Neuron (in vitro differentiated cells): ENCODE data around the gene MYH11.

Experiments
- H2AFZ ChIP-seq: one replicate; pipeline ENCODE4 v1.6.1; 2013; ENCODE audit warnings: low read depth, mild to moderate bottlenecking, inconsistent platforms, low read length, moderate library complexity
- H3K27me3 ChIP-seq: one replicate; pipeline ENCODE4 v1.6.1; 2013; ENCODE audit warnings: low read length; ENCODE audit not compliant: insufficient read depth
- H3K36me3 ChIP-seq: one replicate; pipeline ENCODE4 v1.6.1; 2013; ENCODE audit warnings: low read length; ENCODE audit not compliant: insufficient read depth
- H3K4me1 ChIP-seq: one replicate; pipeline ENCODE4 v1.6.1; 2013; ENCODE audit warnings: low read length; ENCODE audit not compliant: insufficient read depth
- H3K4me3 ChIP-seq: 2 replicates; pipeline ENCODE4 v1.5.1; 2013; ENCODE audit warnings: mild to moderate bottlenecking, low read length, moderate library complexity
- H3K9me3 ChIP-seq: one replicate; pipeline ENCODE4 v1.6.1; 2013; ENCODE audit warnings: low read length

Gene MYH11

DNA sequence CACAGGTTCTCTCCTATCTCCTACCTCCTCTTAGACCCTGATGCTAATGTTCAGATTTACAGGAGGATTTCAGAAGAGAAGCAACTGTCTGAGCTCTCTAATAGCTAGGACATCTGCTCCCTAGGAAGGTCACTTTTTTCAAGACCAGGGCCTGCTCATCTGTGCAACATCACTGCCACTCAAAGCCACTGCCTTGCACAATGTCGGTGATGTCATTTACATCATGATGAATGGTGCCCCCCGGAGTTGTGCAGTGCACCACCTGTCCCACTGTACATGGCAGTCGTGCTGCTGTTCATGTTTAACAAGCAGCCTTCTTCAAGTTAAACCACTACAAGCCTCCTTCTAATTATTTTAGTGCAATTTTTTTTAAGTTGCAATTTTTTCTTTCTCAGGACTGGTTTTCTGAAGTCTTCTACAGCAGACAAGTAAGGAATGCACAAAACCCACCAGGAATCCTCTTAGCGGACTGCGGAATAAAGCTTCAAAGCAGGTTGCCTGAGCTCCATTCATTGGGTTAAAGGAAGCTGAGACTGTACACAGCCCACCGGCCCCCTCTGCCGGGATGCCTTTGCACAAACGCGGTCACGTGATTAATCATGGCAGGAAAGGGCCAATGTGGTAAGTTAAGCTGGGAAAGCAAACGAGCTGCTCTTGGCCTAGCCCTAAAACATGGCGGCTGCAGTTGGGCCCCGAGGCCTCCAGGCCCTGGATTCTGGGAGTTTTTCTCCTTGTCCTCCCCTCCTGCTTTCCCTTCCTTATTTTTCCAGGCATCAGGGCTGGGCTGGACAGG is 74.1 kb downstream of the MYH11 start:
- H3K27me3 ChIP-seq, result no peaks in the 10 kb centered on the region

GRCh38 chr16:15781650-15782049 is 75.2 kb downstream of the MYH11 start:
- no peaks in the 10 kb centered on the region for H3K4me1 ChIP-seq
- no peak overlapping the region for H2AFZ ChIP-seq
- H3K4me3 ChIP-seq, result no peak overlapping the region
- H3K36me3 ChIP-seq, result no peaks in the 10 kb centered on the region
- no peaks in the 10 kb centered on the region for H3K27me3 ChIP-seq
- H3K9me3 ChIP-seq, result peaks cover 3% of the 10 kb centered on the region

More for the DNA sequence above, 74.1 kb downstream of the MYH11 start:
- no peaks in the 10 kb centered on the region for H3K36me3 ChIP-seq
- H2AFZ ChIP-seq, result peak overlapping the region; percentile 91
- peaks cover 3% of the 10 kb centered on the region for H3K9me3 ChIP-seq
- H3K4me3 ChIP-seq, result no peak overlapping the region
- no peaks in the 10 kb centered on the region for H3K4me1 ChIP-seq

- H3K27me3 ChIP-seq, result no peaks in the 10 kb centered on the region
- H3K36me3 ChIP-seq, result no peaks in the 10 kb centered on the region
- peaks cover 3% of the 10 kb centered on the region for H3K9me3 ChIP-seq
- H3K4me3 ChIP-seq, result no peak overlapping the region
- H2AFZ ChIP-seq, result no peak overlapping the region
- no peaks in the 10 kb centered on the region for H3K4me1 ChIP-seq
These were observed 76.0 kb downstream of the MYH11 start for GRCh38 chr16:15780805-15781204.

- Histone ChIP-seq H3K36me3 (no peaks in the 10 kb centered on the region), H3K4me3 (no peak overlapping the region), H3K27me3 (no peaks in the 10 kb centered on the region), H3K4me1 (no peaks in the 10 kb centered on the region), H3K9me3 (peaks cover 3% of the 10 kb centered on the region), H2AFZ (no peak overlapping the region)
These were observed 77.0 kb downstream of the MYH11 start for GRCh38 chr16:15779664-15780351.

- H3K4me1 ChIP-seq, result no peaks in the 10 kb centered on the region
- peaks cover 2% of the 10 kb centered on the region for H3K9me3 ChIP-seq
- H3K27me3 ChIP-seq, result no peaks in the 10 kb centered on the region
- H3K4me3 ChIP-seq, result no peak overlapping the region
- H3K36me3 ChIP-seq, result no peaks in the 10 kb centered on the region
- H2AFZ ChIP-seq, result no peak overlapping the region
These were observed 77.7 kb downstream of the MYH11 start for GRCh38 chr16:15778999-15779614.

DNA sequence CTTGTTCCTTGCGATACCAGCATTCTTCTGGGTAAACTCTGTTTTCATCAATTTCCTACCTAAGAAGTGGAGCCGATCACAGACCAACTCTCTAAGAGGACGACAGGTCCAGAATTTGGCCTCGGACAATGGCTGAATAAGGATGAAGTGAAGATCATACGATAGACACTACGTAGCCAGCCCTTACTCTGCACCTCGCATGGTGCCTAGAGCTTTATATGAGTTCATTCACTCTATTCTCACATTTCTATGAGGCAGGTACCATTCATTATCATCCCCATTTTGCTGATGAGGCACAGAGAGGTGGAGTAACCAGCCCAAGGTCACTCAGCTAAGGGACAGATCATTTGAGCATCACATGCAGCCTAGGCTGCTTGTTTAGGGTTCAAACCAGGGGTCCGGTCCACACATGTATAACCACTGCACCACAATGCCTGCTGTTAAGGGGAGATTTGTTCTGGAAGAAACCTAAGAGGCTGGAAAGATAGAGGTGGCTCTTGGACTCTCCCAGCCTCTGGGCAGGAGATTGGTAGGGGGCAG is 78.6 kb downstream of the MYH11 start:
- Histone ChIP-seq H3K4me3 (no peak overlapping the region), H3K9me3 (no peaks in the 10 kb centered on the region), H3K27me3 (no peaks in the 10 kb centered on the region), H2AFZ (no peak overlapping the region), H3K4me1 (no peaks in the 10 kb centered on the region), H3K36me3 (no peaks in the 10 kb centered on the region)

DNA sequence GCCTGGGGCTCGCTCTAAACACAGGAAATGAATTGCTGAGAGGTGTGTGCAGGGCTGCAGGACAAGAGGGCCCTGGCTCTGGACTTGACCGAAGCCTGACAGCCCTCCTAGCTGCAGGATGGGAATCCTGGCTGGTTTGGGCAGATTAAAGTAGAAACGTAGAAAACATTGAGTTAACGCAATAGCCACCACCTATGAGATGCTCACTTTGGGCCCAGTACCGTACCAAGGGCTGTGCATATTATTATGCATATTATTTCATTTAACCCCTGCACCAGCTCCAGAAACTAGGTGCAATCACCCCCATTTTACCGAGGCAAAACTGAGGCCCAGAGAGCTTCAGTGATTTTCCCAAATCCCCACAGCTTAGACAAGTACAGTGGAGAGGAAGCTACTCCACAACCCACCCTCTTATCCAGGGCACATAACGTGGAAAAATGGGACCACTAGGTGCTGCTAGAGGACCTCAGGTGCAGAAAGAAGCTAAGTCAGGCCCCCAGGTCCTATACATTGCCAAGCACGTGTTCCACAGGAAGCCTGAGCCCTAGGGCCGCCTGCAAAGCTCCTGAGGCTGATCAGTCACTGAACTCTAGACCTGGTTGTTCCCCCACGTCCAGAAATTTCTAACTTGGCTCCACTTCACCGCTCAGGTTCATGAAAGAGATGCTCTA is 79.2 kb downstream of the MYH11 start:
- H3K36me3 ChIP-seq, result no peaks in the 10 kb centered on the region
- H3K27me3 ChIP-seq, result no peaks in the 10 kb centered on the region
- no peaks in the 10 kb centered on the region for H3K9me3 ChIP-seq
- H3K4me3 ChIP-seq, result no peak overlapping the region
- no peak overlapping the region for H2AFZ ChIP-seq
- H3K4me1 ChIP-seq, result no peaks in the 10 kb centered on the region

DNA sequence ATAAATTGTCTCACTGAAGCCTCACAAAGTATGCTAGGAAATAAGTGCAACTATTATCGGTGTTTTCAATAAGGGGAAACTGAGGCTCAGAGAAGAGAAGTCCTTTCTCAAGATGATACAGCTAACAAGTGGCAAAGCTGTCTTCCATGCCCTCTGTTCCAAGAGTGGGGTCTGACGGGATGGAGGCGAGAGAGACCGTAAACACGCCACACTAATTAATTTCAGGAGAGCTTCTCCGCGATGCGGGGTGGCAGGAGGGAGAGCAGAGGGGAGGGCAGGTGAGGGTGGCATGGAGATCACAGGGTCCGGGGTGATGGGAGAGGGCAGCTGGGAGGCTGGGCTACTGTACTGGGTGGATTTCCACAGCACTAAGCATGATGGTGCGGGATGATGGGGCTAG is 80.3 kb downstream of the MYH11 start:
- H3K9me3 ChIP-seq, result no peaks in the 10 kb centered on the region
- H3K4me3 ChIP-seq, result no peak overlapping the region
- H3K27me3 ChIP-seq, result no peaks in the 10 kb centered on the region
- H2AFZ ChIP-seq, result no peak overlapping the region
- no peaks in the 10 kb centered on the region for H3K36me3 ChIP-seq
- H3K4me1 ChIP-seq, result no peaks in the 10 kb centered on the region

DNA sequence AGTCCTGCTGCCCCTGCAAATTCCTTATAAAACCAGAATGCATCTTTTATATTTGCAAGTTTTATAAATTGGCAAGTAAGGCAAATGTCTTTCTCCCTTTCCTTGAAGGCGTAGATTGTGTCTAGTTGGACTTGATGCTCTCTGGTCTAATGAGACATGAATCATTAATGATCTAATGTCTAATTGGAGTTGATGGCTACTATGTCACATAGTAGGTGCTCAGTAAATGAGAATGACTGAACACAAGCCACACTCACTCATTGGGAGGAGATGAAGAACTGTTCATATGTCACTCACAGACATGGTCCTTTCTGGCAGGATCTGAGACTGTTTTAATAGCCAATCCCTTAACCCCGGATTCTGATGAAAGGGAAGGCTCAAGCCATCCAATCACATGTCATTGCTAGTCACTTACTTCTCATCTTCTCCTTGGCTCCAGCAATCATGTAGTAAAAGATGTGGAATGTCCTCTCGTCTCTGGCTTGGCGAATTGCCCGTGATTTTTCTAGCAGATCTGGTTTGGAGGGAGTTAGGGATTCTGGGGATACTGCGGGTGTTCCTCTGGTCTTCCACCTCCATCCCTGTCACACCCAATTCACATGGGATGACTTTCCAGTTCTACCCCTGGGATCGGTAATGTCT is 81.0 kb downstream of the MYH11 start:
- Histone ChIP-seq H3K4me3 (no peak overlapping the region), H3K27me3 (no peaks in the 10 kb centered on the region), H3K9me3 (no peaks in the 10 kb centered on the region), H3K4me1 (no peaks in the 10 kb centered on the region), H3K36me3 (no peaks in the 10 kb centered on the region), H2AFZ (no peak overlapping the region)

GRCh38 chr16:15775209-15775608 is 81.6 kb downstream of the MYH11 start:
- H2AFZ ChIP-seq, result no peak overlapping the region
- H3K4me3 ChIP-seq, result no peak overlapping the region
- H3K9me3 ChIP-seq, result no peaks in the 10 kb centered on the region
- H3K4me1 ChIP-seq, result no peaks in the 10 kb centered on the region
- no peaks in the 10 kb centered on the region for H3K27me3 ChIP-seq
- no peaks in the 10 kb centered on the region for H3K36me3 ChIP-seq

- Histone ChIP-seq H3K4me3 (no peak overlapping the region), H3K36me3 (no peaks in the 10 kb centered on the region), H2AFZ (no peak overlapping the region), H3K27me3 (no peaks in the 10 kb centered on the region), H3K4me1 (no peaks in the 10 kb centered on the region), H3K9me3 (no peaks in the 10 kb centered on the region)
These were observed 82.9 kb downstream of the MYH11 start for GRCh38 chr16:15773968-15774367.

DNA sequence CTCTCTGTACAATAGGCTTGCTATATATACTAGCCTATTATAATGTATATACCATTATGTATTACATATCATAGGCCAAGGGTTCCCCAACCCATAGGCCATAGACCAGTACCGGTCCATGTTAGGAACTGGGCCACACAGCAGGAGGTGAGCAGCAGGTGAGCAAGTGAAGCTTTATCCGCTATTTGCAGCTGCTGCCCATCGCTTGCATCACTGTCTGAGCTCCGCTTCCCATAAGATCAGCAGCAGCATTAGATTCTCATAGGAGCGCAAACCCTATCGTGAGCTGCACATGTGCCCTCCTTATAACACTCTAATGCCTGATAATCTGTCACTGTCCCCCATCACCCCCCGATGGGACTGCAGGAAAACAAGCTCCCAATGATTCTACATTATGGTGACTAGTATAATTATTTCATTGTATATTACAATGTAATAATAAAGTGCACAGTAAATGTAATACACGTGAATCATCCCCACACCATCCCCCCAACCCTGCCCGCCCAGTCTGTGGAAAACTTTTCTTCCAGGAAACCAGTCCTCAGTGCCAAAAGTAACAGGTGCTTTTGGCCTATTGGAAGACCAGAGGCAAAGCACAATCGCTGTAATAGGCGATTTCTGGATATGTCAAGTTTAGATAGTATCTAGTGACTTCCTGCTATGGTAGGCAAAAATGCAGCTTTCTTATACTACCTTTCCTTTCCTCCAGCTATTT is 84.1 kb downstream of the MYH11 start:
- Histone ChIP-seq H3K4me1 (no peaks in the 10 kb centered on the region), H3K4me3 (no peak overlapping the region), H2AFZ (no peak overlapping the region), H3K9me3 (no peaks in the 10 kb centered on the region), H3K27me3 (no peaks in the 10 kb centered on the region), H3K36me3 (no peaks in the 10 kb centered on the region)
